HFF-Myc (cell line): ENCODE measurements around the gene TEKT4.
A peak's percentile ranks its signal among the peaks of the same experiment; 100 is the strongest.
"Not testable (repeated sequence)": the region's sequence is repeated elsewhere in the genome, so short reads cannot be mapped to it uniquely, and the experiment has no call there.

Experiments used
- DNase-seq: peaks from one replicate; pipeline ENCODE4 v3.0.0-alpha.2; 2011; ENCODE audit warnings: low read depth; ENCODE audit errors: extremely low read depth
- H3K4me3 ChIP-seq: replicated peaks from 2 replicates; pipeline ENCODE4 v1.5.1; 2011; ENCODE audit warnings: low read depth, mild to moderate bottlenecking, control low read depth, low read length
- TF ChIP-seq, protein P1 (sequence below): IDR thresholded peaks from 2 replicates; pipeline ENCODE4 v1.5.1; 2012; ENCODE audit warnings: mild to moderate bottlenecking, low read depth, low read length, control low read depth; ENCODE audit errors: missing control alignments

The TEKT4 gene

GRCh38 chr2:94874277-94874997 is 3.2 kb downstream of the TEKT4 start:
- TF ChIP-seq, protein P1, sequence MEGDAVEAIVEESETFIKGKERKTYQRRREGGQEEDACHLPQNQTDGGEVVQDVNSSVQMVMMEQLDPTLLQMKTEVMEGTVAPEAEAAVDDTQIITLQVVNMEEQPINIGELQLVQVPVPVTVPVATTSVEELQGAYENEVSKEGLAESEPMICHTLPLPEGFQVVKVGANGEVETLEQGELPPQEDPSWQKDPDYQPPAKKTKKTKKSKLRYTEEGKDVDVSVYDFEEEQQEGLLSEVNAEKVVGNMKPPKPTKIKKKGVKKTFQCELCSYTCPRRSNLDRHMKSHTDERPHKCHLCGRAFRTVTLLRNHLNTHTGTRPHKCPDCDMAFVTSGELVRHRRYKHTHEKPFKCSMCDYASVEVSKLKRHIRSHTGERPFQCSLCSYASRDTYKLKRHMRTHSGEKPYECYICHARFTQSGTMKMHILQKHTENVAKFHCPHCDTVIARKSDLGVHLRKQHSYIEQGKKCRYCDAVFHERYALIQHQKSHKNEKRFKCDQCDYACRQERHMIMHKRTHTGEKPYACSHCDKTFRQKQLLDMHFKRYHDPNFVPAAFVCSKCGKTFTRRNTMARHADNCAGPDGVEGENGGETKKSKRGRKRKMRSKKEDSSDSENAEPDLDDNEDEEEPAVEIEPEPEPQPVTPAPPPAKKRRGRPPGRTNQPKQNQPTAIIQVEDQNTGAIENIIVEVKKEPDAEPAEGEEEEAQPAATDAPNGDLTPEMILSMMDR = peak; percentile 95
- no peak for DNase-seq
- H3K4me3 ChIP-seq = no peak overlapping the region

GRCh38 chr2:94875064-94875819 is 4.0 kb downstream of the TEKT4 start:
- no peak for DNase-seq
- no peak overlapping the region for H3K4me3 ChIP-seq
- TF ChIP-seq, protein P1 = no peak

- no peak for DNase-seq
- no peak overlapping the region for H3K4me3 ChIP-seq
- TF ChIP-seq, protein P1 = no peak
These were observed 4.7 kb downstream of the TEKT4 start for GRCh38 chr2:94875820-94876522.

- TF ChIP-seq, protein P1 = no peak
- no peak for DNase-seq
- H3K4me3 ChIP-seq = no peak overlapping the region
These were observed 5.3 kb downstream of the TEKT4 start for GRCh38 chr2:94876523-94876863.

- H3K4me3 ChIP-seq = no peak overlapping the region
These were observed 5.9 kb downstream of the TEKT4 start for GRCh38 chr2:94877129-94877528.

DNA sequence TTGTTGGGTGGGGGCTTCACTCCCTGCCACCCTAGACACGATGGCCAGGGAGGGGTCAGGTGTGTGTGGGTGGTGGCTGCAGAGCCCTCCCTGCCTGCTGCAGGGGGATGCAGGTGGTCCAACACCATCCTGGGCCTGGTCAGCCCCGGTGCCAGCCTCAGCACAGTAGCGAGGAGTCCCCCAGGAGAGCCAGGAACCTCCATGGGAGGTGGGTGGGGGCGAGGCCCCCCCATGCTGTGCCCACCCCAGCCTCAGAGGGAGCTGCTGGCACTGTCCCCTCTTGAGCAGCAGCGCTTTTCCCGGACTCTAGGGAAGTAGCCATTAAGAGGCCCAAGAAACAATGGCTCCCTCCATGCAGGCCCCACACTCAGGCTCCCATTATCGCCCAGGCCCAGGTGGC is 7.3 kb downstream of the TEKT4 start:
- not testable (repeated sequence) for H3K4me3 ChIP-seq, DNase-seq

More at GRCh38 chr2:94877129-94877528, 5.9 kb downstream of the TEKT4 start:
- TF ChIP-seq, protein P1 = no peak
- DNase-seq = no peak
